ENCODE measurements around the gene FNIP2.

Gene FNIP2

GRCh38 chr4:158813113-158813512 is 44.3 kb downstream of the FNIP2 start:
- no peaks in the 10 kb centered on the region for H3K9me2 ChIP-seq (replicated peaks; ENCODE audit: low read depth, low read length)
- H2AFZ ChIP-seq (ENCODE audit: low read length): no peak overlapping the region
- peaks cover 73% of the 10 kb centered on the region for H3K4me1 ChIP-seq (ENCODE audit: insufficient read depth, low read length, poor library complexity, severe bottlenecking)
- H3K9me3 ChIP-seq (ENCODE audit: insufficient read depth, low read depth, low read length): no peaks in the 10 kb centered on the region
- H3K4me2 ChIP-seq (ENCODE audit: low read depth, low read length, poor library complexity, severe bottlenecking): no peak overlapping the region
- no peak overlapping the region for H3K9ac ChIP-seq (ENCODE audit: low read depth, low read length, poor library complexity, severe bottlenecking)
- H3K4me3 ChIP-seq (ENCODE audit: low read length, poor library complexity, severe bottlenecking): no peak overlapping the region
- TF ChIP-seq, protein P1, sequence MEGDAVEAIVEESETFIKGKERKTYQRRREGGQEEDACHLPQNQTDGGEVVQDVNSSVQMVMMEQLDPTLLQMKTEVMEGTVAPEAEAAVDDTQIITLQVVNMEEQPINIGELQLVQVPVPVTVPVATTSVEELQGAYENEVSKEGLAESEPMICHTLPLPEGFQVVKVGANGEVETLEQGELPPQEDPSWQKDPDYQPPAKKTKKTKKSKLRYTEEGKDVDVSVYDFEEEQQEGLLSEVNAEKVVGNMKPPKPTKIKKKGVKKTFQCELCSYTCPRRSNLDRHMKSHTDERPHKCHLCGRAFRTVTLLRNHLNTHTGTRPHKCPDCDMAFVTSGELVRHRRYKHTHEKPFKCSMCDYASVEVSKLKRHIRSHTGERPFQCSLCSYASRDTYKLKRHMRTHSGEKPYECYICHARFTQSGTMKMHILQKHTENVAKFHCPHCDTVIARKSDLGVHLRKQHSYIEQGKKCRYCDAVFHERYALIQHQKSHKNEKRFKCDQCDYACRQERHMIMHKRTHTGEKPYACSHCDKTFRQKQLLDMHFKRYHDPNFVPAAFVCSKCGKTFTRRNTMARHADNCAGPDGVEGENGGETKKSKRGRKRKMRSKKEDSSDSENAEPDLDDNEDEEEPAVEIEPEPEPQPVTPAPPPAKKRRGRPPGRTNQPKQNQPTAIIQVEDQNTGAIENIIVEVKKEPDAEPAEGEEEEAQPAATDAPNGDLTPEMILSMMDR (conservative IDR thresholded peaks at IDR 0.05; ENCODE audit: low read length): no peak
- TF ChIP-seq EZH2phosphoT487 (IDR thresholded peaks at IDR 0.05; ENCODE audit: borderline replicate concordance): no peak
- H3K27me3 ChIP-seq (ENCODE audit: insufficient read depth, low read length, poor library complexity, severe bottlenecking): no peaks in the 10 kb centered on the region
- peaks cover 15% of the 10 kb centered on the region for H3F3A ChIP-seq (ENCODE audit: low read depth)
- H3K36me3 ChIP-seq (ENCODE audit: insufficient read depth, low read length): no peaks in the 10 kb centered on the region
- no peaks in the 10 kb centered on the region for H4K20me1 ChIP-seq (ENCODE audit: insufficient read depth, low read length, poor library complexity, severe bottlenecking)
- peaks cover 83% of the 10 kb centered on the region for H3K79me2 ChIP-seq (ENCODE audit: insufficient read depth, low read length)

- Histone ChIP-seq H2AFZ (ENCODE audit: low read length) (no peak overlapping the region), H4K20me1 (ENCODE audit: insufficient read depth, low read length, poor library complexity, severe bottlenecking) (no peaks in the 10 kb centered on the region), H3K4me1 (ENCODE audit: insufficient read depth, low read length, poor library complexity, severe bottlenecking) (peaks cover 72% of the 10 kb centered on the region), H3K4me3 (ENCODE audit: low read length, poor library complexity, severe bottlenecking) (no peak overlapping the region), H3K79me2 (ENCODE audit: insufficient read depth, low read length) (peaks cover 84% of the 10 kb centered on the region), H3F3A (ENCODE audit: low read depth) (peaks cover 14% of the 10 kb centered on the region), H3K9me3 (ENCODE audit: insufficient read depth, low read depth, low read length) (no peaks in the 10 kb centered on the region), H3K36me3 (ENCODE audit: insufficient read depth, low read length) (no peaks in the 10 kb centered on the region), H3K9me2 (replicated peaks; ENCODE audit: low read depth, low read length) (no peaks in the 10 kb centered on the region), H3K27me3 (ENCODE audit: insufficient read depth, low read length, poor library complexity, severe bottlenecking) (no peaks in the 10 kb centered on the region), H3K4me2 (ENCODE audit: low read depth, low read length, poor library complexity, severe bottlenecking) (peak overlapping the region; percentile 16), H3K9ac (ENCODE audit: low read depth, low read length, poor library complexity, severe bottlenecking) (peak overlapping the region; percentile 35)
- TF ChIP-seq, protein P1 (conservative IDR thresholded peaks at IDR 0.05; ENCODE audit: low read length): no peak
- no peak for TF ChIP-seq EZH2phosphoT487 (IDR thresholded peaks at IDR 0.05; ENCODE audit: borderline replicate concordance)
Observed at GRCh38 chr4:158814207-158814606, 45.4 kb downstream of the FNIP2 start.

- Histone ChIP-seq H3K4me1 (ENCODE audit: insufficient read depth, low read length, poor library complexity, severe bottlenecking) (peaks cover 72% of the 10 kb centered on the region), H3K27me3 (ENCODE audit: insufficient read depth, low read length, poor library complexity, severe bottlenecking) (no peaks in the 10 kb centered on the region), H4K20me1 (ENCODE audit: insufficient read depth, low read length, poor library complexity, severe bottlenecking) (no peaks in the 10 kb centered on the region), H3F3A (ENCODE audit: low read depth) (peaks cover 10% of the 10 kb centered on the region; the same call in 1 of the 2 replicates), H3K4me3 (ENCODE audit: low read length, poor library complexity, severe bottlenecking) (no peak overlapping the region), H2AFZ (ENCODE audit: low read length) (no peak overlapping the region), H3K4me2 (ENCODE audit: low read depth, low read length, poor library complexity, severe bottlenecking) (peak overlapping the region; percentile 16), H3K9me3 (ENCODE audit: insufficient read depth, low read depth, low read length) (no peaks in the 10 kb centered on the region), H3K36me3 (ENCODE audit: insufficient read depth, low read length) (no peaks in the 10 kb centered on the region), H3K9ac (ENCODE audit: low read depth, low read length, poor library complexity, severe bottlenecking) (peak overlapping the region; percentile 35), H3K79me2 (ENCODE audit: insufficient read depth, low read length) (peaks cover 90% of the 10 kb centered on the region), H3K9me2 (replicated peaks; ENCODE audit: low read depth, low read length) (no peaks in the 10 kb centered on the region)
- TF ChIP-seq, protein P1 (conservative IDR thresholded peaks at IDR 0.05; ENCODE audit: low read length): no peak
- no peak for TF ChIP-seq EZH2phosphoT487 (IDR thresholded peaks at IDR 0.05; ENCODE audit: borderline replicate concordance)
Observed at GRCh38 chr4:158814636-158815330, 46.0 kb downstream of the FNIP2 start.
